Heart right ventricle (tissue), 16 donors: ENCODE measurements around the gene FOLR3. TPM values are rescaled to one million over a fixed set of nuclear protein-coding genes. Genes with fewer than 3 reads are reported as not detected.

Experiments used
- ATAC-seq, 8 donors: fragments of 200-7000 bp; cut with Tn5 transposase; one replicate each; pipeline ENCODE4 v1.9.1; 2020; ENCODE audit warnings: mild to moderate bottlenecking in 8 of 8, moderate library complexity in 8 of 8, moderate number of reproducible peaks in 1 of 8
- DNase-seq, 2 donors: peaks; one replicate each; pipeline ENCODE4 v3.0.0-alpha.2; 2020
- H3K27ac ChIP-seq, 10 donors: fragments of 200-600 bp; sonication (generic) in 2 of 10; one replicate each; pipeline versions ENCODE4 v1.5.0 to v1.8.0; 2020 to 2022; ENCODE audit warnings: mild to moderate bottlenecking in 3 of 10
- H3K27me3 ChIP-seq, 7 donors: fragments of 200-600 bp; one replicate each; pipeline ENCODE4 v1.8.0; 2021 to 2022; ENCODE audit warnings: mild to moderate bottlenecking in 2 of 7
- H3K36me3 ChIP-seq, 9 donors: fragments of 200-600 bp; sonication (generic) in 1 of 9; one replicate each; pipeline versions ENCODE4 v1.5.0 to v1.8.0; 2020 to 2022; ENCODE audit warnings: mild to moderate bottlenecking in 2 of 9
- H3K4me1 ChIP-seq, 9 donors: fragments of 200-600 bp; sonication (generic) in 1 of 9; one replicate each; pipeline versions ENCODE4 v1.5.0 to v1.8.0; 2020 to 2022; ENCODE audit warnings: mild to moderate bottlenecking in 4 of 9
- H3K4me3 ChIP-seq, 10 donors: fragments of 200-600 bp; sonication (generic) in 2 of 10; one replicate each; pipeline versions ENCODE4 v1.5.0 to v1.8.0; 2020 to 2022; ENCODE audit warnings: mild to moderate bottlenecking in 7 of 10, moderate library complexity in 2 of 10
- H3K9me3 ChIP-seq, 11 donors: fragments of 200-600 bp in 10 of 11; sonication (generic) in 2 of 11; one replicate each; pipeline versions ENCODE4 v1.5.0 to v1.8.0; 2013 to 2022; ENCODE audit warnings: mild to moderate bottlenecking in 2 of 11, control low read depth in 1 of 11, moderate library complexity in 1 of 11
- CTCF ChIP-seq, 9 donors: fragments of 200-600 bp; sonication (generic) in 2 of 9; IDR thresholded peaks; one replicate each; pipeline versions ENCODE4 v1.5.0 to v1.8.0; 2021 to 2022; ENCODE audit warnings: antibody characterized with exemption in 9 of 9, mild to moderate bottlenecking in 5 of 9, moderate library complexity in 1 of 9
- WGBS, 2 donors: extraction: QIAGEN DNeasy Blood & Tissue Kit; methylation state at CpG; one replicate each; pipeline ENCODE4 v1.1.7; 2013; ENCODE audit warnings: inconsistent platforms in 1 of 2; 5-methylcytosine and 5-hydroxymethylcytosine counted together
- intact Hi-C, 10 donors: fragments of 100-400 bp; cut with DNase I; formaldehyde crosslinking; loops; one replicate each; pipeline versions ENCODE4 v1.11.1 to v1.14.2; 2022
- polyA plus RNA-seq, 2 donors: library from polyadenylated mRNA; stranded (reverse); fragments of 200-250 nt; gene quantifications; one replicate each; pipeline ENCODE4 v1.2.3, GENCODE V29; 2013
- total RNA-seq, 10 donors: library from RNA; stranded (reverse); fragmentation: NEBNext Ultra II Directional in 3 of 10; extraction: Animal tissue kit (Norgen Biotek cat#: 25700) in 3 of 10; gene quantifications; one replicate each; pipeline versions ENCODE4 v1.2.1 to v1.2.4, GENCODE V29; 2021 to 2023
- donor health status: Arrhythmogenic right ventricular cardiomyopathy.
- donor health status: ischemic (EF 13 %, LVEDD 7.1; RV severe dilation, severe dysfunction).
- donor health status: healthy with polysubstance abuse.
- donor health status: DM: no; HTN: yes; CAD: no.
- donor health status: DM: no; HTN: no; CAD: no.
- donor health status: ischemic (EF 25% LVEDD 6.9; RV normal size, moderate dysfunction).
- donor health status: ischemic (EF 25% LVEDD 5.7; RV mildly dilated, moderate dysfunction).
- donor health status: healthy.
- donor health status: DM: yes; HTN: yes; CAD: no.
- donor health status: Ischemic cardiomyopathy.
- donor health status: ischemic (EF 35%, LVEDD 5.7; RV mildly dilated, moderate dysfunction).
- donor health status: nonischemic (EF 11% LVEDD 7.7; RV severe dilation, severe dysfunction).
- donor health status: DM: yes; HTN: yes; CAD: no.
- donor health status: PGD.
- donor health status: ischemic (EF 29% LVEDD 5.4; RV normal size, mild dysfunction).
- donor health status: nonischemic (EF 23%, LVEDD 6.1; RV moderate dilation, normal function).

Gene FOLR3
- total and polyA plus RNA-seq, 12 donors = 0.23 to 1.1 (median 0.63) TPM; not detected in 8

DNA sequence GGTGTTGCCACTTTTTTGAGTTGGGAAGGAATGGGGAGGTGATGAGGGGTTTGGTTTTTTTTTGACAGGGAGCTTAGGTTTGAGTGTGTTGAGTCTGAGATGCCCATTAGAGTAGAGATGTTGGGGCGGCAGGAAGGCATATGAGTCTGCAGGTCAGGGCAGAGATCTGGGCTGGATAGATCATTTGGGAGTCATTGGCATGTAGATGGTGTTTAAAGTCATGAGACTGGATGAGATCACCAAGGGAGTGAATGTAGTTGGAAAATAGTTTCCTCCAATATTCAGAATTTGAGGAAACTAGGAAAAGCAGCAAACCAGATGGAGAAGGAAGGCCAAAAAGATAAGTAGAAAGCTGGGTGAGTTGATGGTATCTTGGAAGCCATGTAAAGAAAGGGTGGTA, 21.0 kb upstream of the FOLR3 start:
- DNase-seq = no peak
- H3K27me3 ChIP-seq = peaks cover 0 to 11% (median 0%) of the 10 kb centered on the region in 7 donors
- H3K27ac ChIP-seq = no peak overlapping the region
- ATAC-seq = no peak
- peaks cover 4 to 24% (median 15%) of the 10 kb centered on the region in 9 donors for H3K4me1 ChIP-seq
- no peak for TF ChIP-seq CTCF (IDR thresholded peaks at IDR 0.05)
- H3K9me3 ChIP-seq = no peaks in the 10 kb centered on the region
- peaks cover 0 to 11% (median 0%) of the 10 kb centered on the region in 9 donors for H3K36me3 ChIP-seq
- no peak overlapping the region for H3K4me3 ChIP-seq
- intact Hi-C loops = loop anchor here in 3 of 10 donors (5.0 to 10.0 kb wide), 3 partner anchors 113 to 320 kb away; partner anchors contain the start of gene CLPB (in 1 of the 3)
- WGBS, 2 donors = 93 to 97% methylated on average over 1 of the region's 1 CpG

DNA sequence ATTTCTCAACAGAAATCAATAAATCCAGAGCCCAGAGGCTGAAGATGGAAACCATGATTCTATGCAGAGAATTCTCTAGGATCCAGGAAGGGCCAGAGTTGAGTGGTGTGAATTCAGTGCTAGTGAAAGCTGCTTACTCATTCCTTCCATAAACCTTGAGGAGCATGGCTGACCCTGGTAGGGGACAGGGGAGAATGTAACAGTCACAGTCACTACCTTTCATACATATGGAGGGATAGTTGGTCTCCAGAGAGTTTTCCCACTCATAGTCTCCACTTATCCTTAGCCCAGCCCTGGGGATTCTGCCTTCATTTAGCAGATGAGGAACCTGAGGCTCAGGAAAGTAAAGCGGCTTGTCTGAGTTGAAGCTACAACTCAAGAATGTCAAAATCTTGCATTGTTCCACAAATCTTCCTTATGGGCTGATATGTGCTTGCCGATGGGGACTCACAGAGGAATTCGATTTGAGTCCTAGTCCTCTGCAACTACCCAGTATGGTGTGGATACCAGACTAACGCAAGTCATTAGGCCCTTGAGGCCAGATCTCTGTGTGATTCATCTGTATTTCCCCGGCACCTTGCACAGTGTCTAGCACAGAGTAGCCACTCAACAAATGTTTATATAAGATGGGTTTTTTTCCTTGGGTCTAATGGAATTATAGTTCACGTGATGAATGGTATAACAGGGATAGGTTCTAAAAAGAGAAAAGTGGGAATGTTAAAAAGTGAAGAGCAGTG, 19.3 kb upstream of the FOLR3 start:
- intact Hi-C loops = loop anchor here in 2 of 10 donors (10.0 kb wide), 2 partner anchors 299 to 319 kb away; partner anchors contain the start of gene CLPB (in 1 of the 2)

DNA sequence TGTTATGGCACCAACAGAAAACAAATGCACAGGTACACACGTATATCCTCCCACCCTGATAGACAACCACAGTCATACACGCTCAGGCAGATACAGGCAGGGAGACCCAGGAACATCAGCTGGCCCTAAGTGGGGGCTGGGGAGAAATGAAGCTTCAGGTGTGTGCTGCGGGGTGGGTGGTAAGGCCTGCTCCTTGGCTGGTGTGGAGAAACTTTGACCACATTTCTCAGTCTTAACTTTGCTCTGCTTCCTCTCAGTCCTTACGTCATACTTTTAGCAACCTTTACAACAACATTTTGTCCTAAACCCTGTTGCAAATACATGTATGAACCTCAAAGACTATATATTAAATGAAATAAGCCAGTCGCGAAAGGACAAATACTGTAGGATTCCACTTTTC, 16.3 kb upstream of the FOLR3 start:
- ATAC-seq = no peak
- TF ChIP-seq CTCF (IDR thresholded peaks at IDR 0.05) = no peak
- intact Hi-C loops = loop anchor here in 2 of 10 donors (10.0 kb wide), 2 partner anchors 296 to 316 kb away; partner anchors contain the start of gene CLPB (in 1 of the 2)

More for the DNA sequence above, 19.3 kb upstream of the FOLR3 start:
- Histone ChIP-seq H3K36me3 (no peaks in the 10 kb centered on the region), H3K4me3 (no peak overlapping the region), H3K27me3 (peaks cover 0 to 17% (median 0%) of the 10 kb centered on the region in 7 donors), H3K27ac (no peak overlapping the region), H3K4me1 (peaks cover 4 to 20% (median 14%) of the 10 kb centered on the region in 9 donors), H3K9me3 (no peaks in the 10 kb centered on the region)
- WGBS, 2 donors = 92% methylated on average over 6 of the region's 6 CpGs
- DNase-seq = no peak
- TF ChIP-seq CTCF (IDR thresholded peaks at IDR 0.05) = no peak
- no peak for ATAC-seq

DNA sequence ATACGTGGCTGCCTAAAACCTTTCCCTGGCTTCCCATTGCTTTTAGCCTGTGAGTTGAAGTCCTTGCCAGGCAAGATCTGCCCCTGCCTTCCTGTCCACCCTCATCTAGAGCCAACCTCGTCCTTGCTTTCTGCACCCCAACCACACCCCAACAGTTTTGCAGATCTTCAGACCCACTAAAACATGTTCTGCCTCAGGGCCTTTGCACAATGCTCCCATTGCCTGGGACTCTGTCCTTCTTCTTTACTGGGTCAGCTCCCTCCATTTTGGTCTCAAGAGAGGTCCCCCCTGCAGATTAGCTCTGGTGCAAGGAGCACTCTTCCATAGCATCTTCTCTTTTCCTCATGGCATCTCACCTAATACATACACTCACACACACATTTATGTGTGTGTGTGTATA, 14.6 kb upstream of the FOLR3 start:
- intact Hi-C loops = no loop called here
- Histone ChIP-seq H3K4me3 (no peak overlapping the region), H3K4me1 (peaks cover 0 to 13% (median 0%) of the 10 kb centered on the region in 9 donors), H3K27ac (no peak overlapping the region), H3K36me3 (no peaks in the 10 kb centered on the region), H3K9me3 (no peaks in the 10 kb centered on the region), H3K27me3 (peaks cover 0 to 18% (median 3%) of the 10 kb centered on the region in 7 donors)
- ATAC-seq = no peak
- 58 to 74% methylated on average over 2 of the region's 2 CpGs for WGBS, 2 donors
- TF ChIP-seq CTCF (IDR thresholded peaks at IDR 0.05) = no peak
- no peak for DNase-seq

More for the DNA sequence above, 16.3 kb upstream of the FOLR3 start:
- Histone ChIP-seq H3K4me3 (no peak overlapping the region), H3K27me3 (peaks cover 0 to 22% (median 3%) of the 10 kb centered on the region in 7 donors), H3K4me1 (peaks cover 0 to 6% (median 0%) of the 10 kb centered on the region in 9 donors), H3K9me3 (no peaks in the 10 kb centered on the region), H3K27ac (peak overlapping the region in 1 of 10 donors; percentile 59), H3K36me3 (no peaks in the 10 kb centered on the region)
- no peak for DNase-seq
- 77 to 82% methylated on average over 6 of the region's 6 CpGs for WGBS, 2 donors
